Upper lobe of left lung (tissue), 6 donors: ENCODE data around the gene CFAP299. TPM values are rescaled to one million over a fixed set of nuclear protein-coding genes. Genes with fewer than 3 reads are reported as not detected.
A peak's percentile ranks its signal among the peaks of the same experiment; 100 is the strongest.

Experiments
- ATAC-seq, 2 donors: fragments of 200-7000 bp; cut with Tn5 transposase; one replicate each; pipeline ENCODE4 v1.9.1; 2022; ENCODE audit warnings: mild to moderate bottlenecking in 2 of 2, moderate library complexity in 2 of 2; ENCODE audit not compliant: low FRiP score in 2 of 2
- DNase-seq, 2 donors: peaks; one replicate each; pipeline ENCODE4 v3.0.0-alpha.2; 2019 to 2020
- H3K27ac ChIP-seq, 4 donors: fragments of 200-600 bp; sonication (generic); one replicate each; pipeline ENCODE4 v1.5.1; 2016 to 2019
- H3K27me3 ChIP-seq, 4 donors: fragments of 200-600 bp; sonication (generic); one replicate each; pipeline ENCODE4 v1.5.1; 2017 to 2019
- H3K36me3 ChIP-seq, 4 donors: fragments of 200-600 bp; sonication (generic); one replicate each; pipeline ENCODE4 v1.5.1; 2016 to 2019
- H3K4me1 ChIP-seq, 4 donors: fragments of 200-600 bp; sonication (generic); one replicate each; pipeline ENCODE4 v1.5.1; 2018 to 2019
- H3K4me3 ChIP-seq, 4 donors: fragments of 200-600 bp; sonication (generic); one replicate each; pipeline ENCODE4 v1.5.1; 2017 to 2019; ENCODE audit warnings: mild to moderate bottlenecking in 2 of 4, moderate library complexity in 1 of 4
- H3K9me3 ChIP-seq, 4 donors: fragments of 200-600 bp; sonication (generic); one replicate each; pipeline ENCODE4 v1.5.1; 2018 to 2019
- EP300 ChIP-seq, 4 donors: sonication (generic); formaldehyde crosslinking; IDR thresholded peaks; one replicate each; pipeline ENCODE4 v1.5.1; 2017; ENCODE audit warnings: antibody characterized with exemption in 4 of 4, control low read depth in 2 of 4
- POLR2A ChIP-seq, 4 donors: fragments of 450-650 bp; IDR thresholded peaks; one replicate each; pipeline ENCODE4 v1.5.1; 2016 to 2017; ENCODE audit warnings: antibody characterized with exemption in 4 of 4, mild to moderate bottlenecking in 2 of 4
- POLR2AphosphoS5 ChIP-seq, 2 donors: sonication (generic); formaldehyde crosslinking; IDR thresholded peaks; one replicate each; pipeline ENCODE4 v1.5.1; 2017; ENCODE audit warnings: antibody characterized with exemption in 2 of 2
- WGBS, 2 donors: methylation state at CpG; one replicate each; pipeline ENCODE4 v1.1.5; 2017 to 2018; 5-methylcytosine and 5-hydroxymethylcytosine counted together
- total RNA-seq, 6 donors: library from RNA; depleted of rRNA in 4 of 6; stranded (reverse); fragments of >200 nt in 4 of 6; gene quantifications; one replicate each; pipeline versions ENCODE4 v1.1.0 to v1.2.1, GENCODE V29; 2016 to 2021
- TF ChIP-seq, protein P1 (sequence below), 6 experiments: fragments of 450-650 bp in 4 of 6; fragments of 200-600 bp in 2 of 6; sonication (generic) in 2 of 6; IDR thresholded peaks; one replicate each; pipeline ENCODE4 v1.5.1; 2016 to 2019; ENCODE audit warnings: antibody characterized with exemption in 6 of 6
- donor health status: DM: no; HTN: no; CAD: no; lungs with moderate emphysema.
- donor health status: DM: no; HTN: yes; CAD: no; lungs with severe emphysema.

CFAP299 gene
- total RNA-seq, 6 donors from 2014 or later, result 0.46 to 31.6 (median 3.9) TPM

DNA sequence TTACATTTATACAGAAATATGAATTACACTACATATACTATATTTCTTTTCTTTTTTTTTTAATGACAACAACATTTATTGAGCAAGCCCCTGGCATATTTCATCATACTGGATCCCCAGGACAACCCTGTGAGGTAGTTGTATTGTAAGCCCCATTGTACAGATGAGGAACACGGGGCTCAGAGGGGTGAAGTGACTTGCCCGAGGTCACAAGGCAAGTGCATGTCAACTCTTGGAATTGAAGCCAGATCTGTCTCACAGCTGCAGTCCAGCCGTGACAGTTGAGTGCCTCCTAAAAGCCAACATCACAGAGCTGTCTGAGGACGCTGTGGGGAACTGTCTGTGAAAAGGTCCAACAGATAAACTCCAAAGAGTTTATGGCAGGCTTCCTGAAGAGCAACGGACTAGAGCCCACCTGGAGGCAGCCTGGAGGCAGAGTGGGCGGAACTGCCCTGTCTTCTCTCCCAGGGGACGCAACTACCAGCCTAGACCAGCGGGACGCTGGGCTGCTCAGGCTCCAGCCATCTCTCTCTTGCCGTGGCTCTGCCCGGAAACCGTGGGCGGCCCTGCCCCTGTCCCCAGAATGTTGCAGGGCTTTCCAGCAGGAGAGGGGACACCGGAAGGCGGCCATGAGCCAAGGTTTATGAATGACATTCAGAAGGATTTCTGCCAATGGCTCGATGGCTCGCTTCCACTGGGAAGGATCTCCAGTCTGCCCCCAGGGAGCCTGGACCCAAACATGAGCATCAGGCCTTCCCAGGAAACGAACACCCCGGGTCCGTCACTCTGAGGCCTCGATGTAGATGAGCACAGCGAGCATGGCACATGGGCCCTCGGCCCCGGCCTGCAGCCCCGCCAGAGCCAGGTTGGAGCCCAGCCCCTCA is 50.1 kb downstream of the CFAP299 start:
- Histone ChIP-seq H3K27ac (no peak overlapping the region), H3K4me1 (no peaks in the 10 kb centered on the region), H3K9me3 (no peaks in the 10 kb centered on the region), H3K36me3 (no peaks in the 10 kb centered on the region), H3K4me3 (no peak overlapping the region), H3K27me3 (no peaks in the 10 kb centered on the region)
- 96% methylated on average over 17 to 21 of the region's 25 CpGs for WGBS, 2 donors
- DNase-seq, result peak in 1 of 2 donors; percentile 65
- TF ChIP-seq, protein P1, sequence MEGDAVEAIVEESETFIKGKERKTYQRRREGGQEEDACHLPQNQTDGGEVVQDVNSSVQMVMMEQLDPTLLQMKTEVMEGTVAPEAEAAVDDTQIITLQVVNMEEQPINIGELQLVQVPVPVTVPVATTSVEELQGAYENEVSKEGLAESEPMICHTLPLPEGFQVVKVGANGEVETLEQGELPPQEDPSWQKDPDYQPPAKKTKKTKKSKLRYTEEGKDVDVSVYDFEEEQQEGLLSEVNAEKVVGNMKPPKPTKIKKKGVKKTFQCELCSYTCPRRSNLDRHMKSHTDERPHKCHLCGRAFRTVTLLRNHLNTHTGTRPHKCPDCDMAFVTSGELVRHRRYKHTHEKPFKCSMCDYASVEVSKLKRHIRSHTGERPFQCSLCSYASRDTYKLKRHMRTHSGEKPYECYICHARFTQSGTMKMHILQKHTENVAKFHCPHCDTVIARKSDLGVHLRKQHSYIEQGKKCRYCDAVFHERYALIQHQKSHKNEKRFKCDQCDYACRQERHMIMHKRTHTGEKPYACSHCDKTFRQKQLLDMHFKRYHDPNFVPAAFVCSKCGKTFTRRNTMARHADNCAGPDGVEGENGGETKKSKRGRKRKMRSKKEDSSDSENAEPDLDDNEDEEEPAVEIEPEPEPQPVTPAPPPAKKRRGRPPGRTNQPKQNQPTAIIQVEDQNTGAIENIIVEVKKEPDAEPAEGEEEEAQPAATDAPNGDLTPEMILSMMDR (IDR thresholded peaks at IDR 0.05), result no peak
- TF ChIP-seq EP300 (IDR thresholded peaks at IDR 0.05), result no peak
- no peak for TF ChIP-seq POLR2AphosphoS5 (IDR thresholded peaks at IDR 0.05)
- no peak for TF ChIP-seq POLR2A (IDR thresholded peaks at IDR 0.05)
- no peak for ATAC-seq

DNA sequence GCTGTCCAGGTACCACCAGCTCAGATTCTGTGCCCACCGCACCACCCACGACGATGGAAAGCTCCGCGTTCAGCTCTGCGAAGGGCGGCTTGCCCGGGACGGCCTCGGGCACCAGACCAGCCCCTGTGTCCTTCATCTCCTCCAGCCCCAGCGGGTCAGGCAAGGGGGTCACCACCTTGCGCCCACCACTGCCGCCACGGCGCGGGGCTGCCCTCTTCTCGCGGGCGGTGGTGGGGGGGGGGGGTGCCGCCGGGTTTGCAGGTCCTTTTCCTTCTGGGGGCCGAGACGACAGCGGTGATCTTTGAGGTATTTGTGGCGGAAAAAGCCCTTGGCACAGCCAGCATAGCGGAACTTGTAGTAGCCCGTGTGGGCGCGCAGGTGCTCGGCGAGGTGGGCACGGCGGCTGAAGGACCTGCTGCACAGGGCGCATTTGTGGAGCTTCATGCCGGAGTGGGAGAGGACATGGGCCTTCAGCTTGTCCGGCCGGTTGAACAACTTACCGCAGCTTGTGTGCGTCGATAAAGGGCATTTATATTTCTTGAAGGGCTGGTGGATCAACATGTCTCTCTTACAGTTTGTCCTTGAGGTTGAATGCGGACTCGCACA is 50.9 kb downstream of the CFAP299 start:
- TF ChIP-seq POLR2AphosphoS5 (IDR thresholded peaks at IDR 0.05) (no peak), EP300 (IDR thresholded peaks at IDR 0.05) (no peak), POLR2A (IDR thresholded peaks at IDR 0.05) (no peak)
- TF ChIP-seq, protein P1 (IDR thresholded peaks at IDR 0.05), result no peak

DNA sequence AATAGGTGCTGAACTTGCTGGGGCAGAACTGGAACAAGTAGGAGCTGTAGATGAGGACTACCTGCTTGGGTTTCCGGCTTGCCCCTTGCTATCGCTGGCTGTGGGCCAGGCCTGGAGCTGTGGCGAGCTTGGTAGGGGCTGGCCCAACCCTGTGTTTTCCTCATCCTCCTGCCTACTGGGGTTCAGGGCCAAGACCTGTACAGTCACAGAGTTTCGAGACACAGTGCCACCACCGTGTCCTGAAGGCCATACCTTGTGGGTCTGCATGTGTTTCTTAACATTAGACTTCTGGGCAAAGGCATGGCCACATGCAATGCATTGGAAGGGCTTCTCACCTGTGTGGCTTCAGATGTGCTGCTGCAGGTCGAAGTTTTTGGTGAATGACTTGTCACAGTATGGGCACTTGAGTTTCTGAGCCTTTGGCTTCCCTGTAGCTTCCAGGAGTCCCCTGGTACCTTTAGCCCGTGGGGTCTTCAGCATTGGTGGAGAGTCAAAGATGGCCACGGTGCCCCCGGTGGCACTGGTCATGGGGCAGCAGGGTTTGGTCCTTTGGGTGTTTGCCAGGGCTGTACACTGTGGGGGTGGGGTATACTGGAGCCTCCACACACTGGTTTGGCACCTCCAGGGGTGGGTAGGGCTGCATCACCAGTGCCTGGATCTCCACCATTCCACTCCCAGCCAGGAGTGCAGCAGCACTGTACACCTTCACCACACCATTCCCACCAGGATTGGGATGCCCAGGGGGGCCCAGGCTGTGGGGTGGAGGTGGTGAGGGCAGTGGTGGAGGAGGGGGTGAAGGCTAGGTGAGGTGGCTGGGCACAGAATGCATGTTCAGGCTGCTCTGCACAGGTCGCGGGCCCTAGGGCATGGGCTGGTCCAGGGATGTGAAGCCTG is 52.1 kb downstream of the CFAP299 start:
- peak in 1 of 2 donors; percentile 39 for DNase-seq
- Histone ChIP-seq H3K4me3 (no peak overlapping the region), H3K36me3 (no peaks in the 10 kb centered on the region), H3K4me1 (no peaks in the 10 kb centered on the region), H3K9me3 (no peaks in the 10 kb centered on the region), H3K27me3 (no peaks in the 10 kb centered on the region), H3K27ac (no peak overlapping the region)
- ATAC-seq, result peak; percentile 27 to 30
- 86 to 98% methylated on average over 7 to 11 of the region's 11 CpGs for WGBS, 2 donors
- TF ChIP-seq POLR2A (IDR thresholded peaks at IDR 0.05) (no peak), EP300 (IDR thresholded peaks at IDR 0.05) (no peak)
- TF ChIP-seq, protein P1 (IDR thresholded peaks at IDR 0.05), result no peak

More for the DNA sequence above, 50.9 kb downstream of the CFAP299 start:
- Histone ChIP-seq H3K4me1 (no peaks in the 10 kb centered on the region), H3K9me3 (no peaks in the 10 kb centered on the region), H3K27ac (no peak overlapping the region), H3K4me3 (no peak overlapping the region), H3K27me3 (no peaks in the 10 kb centered on the region), H3K36me3 (no peaks in the 10 kb centered on the region)
- WGBS, 2 donors, result 95 to 96% methylated on average over 32 to 41 of the region's 42 CpGs
- ATAC-seq (no peak), DNase-seq (peak in 1 of 2 donors; percentile 78)

DNA sequence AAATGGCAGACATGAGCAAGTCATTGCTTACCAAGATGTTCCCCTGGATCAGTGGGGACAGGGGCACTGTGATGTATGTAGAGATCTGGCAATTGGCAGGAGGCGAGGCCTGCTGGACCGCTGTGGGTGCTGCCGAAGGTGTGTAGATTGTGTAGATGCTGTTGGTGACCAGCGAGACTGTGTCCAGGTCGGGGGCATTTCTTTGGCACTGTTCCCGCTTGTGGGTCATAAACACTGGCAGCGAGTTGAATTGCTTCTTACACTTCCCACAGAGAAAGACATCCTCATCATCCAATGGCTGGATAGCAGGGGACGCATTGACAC is 52.7 kb downstream of the CFAP299 start:
- no peaks in the 10 kb centered on the region for H3K27me3 ChIP-seq
- H3K4me1 ChIP-seq, result no peaks in the 10 kb centered on the region
- DNase-seq, result no peak
- no peak overlapping the region for H3K27ac ChIP-seq
- WGBS, 2 donors, result 82 to 93% methylated on average over 8 of the region's 8 CpGs
- no peaks in the 10 kb centered on the region for H3K36me3 ChIP-seq
- no peak for ATAC-seq
- no peak overlapping the region for H3K4me3 ChIP-seq
- no peaks in the 10 kb centered on the region for H3K9me3 ChIP-seq
- TF ChIP-seq, protein P1 (IDR thresholded peaks at IDR 0.05), result no peak
- TF ChIP-seq POLR2A (IDR thresholded peaks at IDR 0.05), result no peak
- TF ChIP-seq POLR2AphosphoS5 (IDR thresholded peaks at IDR 0.05), result no peak
- TF ChIP-seq EP300 (IDR thresholded peaks at IDR 0.05), result no peak
